ENCODE measurements around the gene LMAN2L. TPM values are rescaled to one million over a fixed set of nuclear protein-coding genes. Genes with fewer than 3 reads are reported as not detected.

The LMAN2L gene
- total and polyA plus RNA-seq, 2 donors: 10.9 to 16.0 TPM

- Histone ChIP-seq H3K4me1 (ENCODE audit: control insufficient read depth in 2 of 2, insufficient read depth in 2 of 2, low read length in 2 of 2) (peaks cover 0 to 14% of the 10 kb centered on the region in 2 donors), H3K27ac (ENCODE audit: low read depth in 1 of 2, low read length in 1 of 2) (no peak overlapping the region), H3K36me3 (ENCODE audit: control insufficient read depth in 2 of 2, insufficient read depth in 2 of 2, low read length in 1 of 2) (no peaks in the 10 kb centered on the region), H3K4me3 (ENCODE audit: low read length in 2 of 2) (no peak overlapping the region), H3K9me3 (ENCODE audit: control insufficient read depth in 2 of 2, insufficient read depth in 1 of 2, low read length in 1 of 2) (peaks cover 0 to 3% of the 10 kb centered on the region in 2 donors), H3K27me3 (ENCODE audit: control insufficient read depth in 2 of 2, insufficient read depth in 1 of 2, low read length in 1 of 2) (no peaks in the 10 kb centered on the region)
- no peak for DNase-seq (ENCODE audit: low read depth in 6 of 9, low spot score in 9 of 9)
- WGBS: 96% methylated on average over 12 of the region's 12 CpGs
These were observed 33.2 kb upstream of the LMAN2L start for GRCh38 chr2:96772903-96773671.

GRCh38 chr2:96771796-96772618, 32.1 kb upstream of the LMAN2L start:
- 97% methylated on average over 20 of the region's 20 CpGs for WGBS
- Histone ChIP-seq H3K4me1 (ENCODE audit: control insufficient read depth in 2 of 2, insufficient read depth in 2 of 2, low read length in 2 of 2) (peaks cover 0 to 14% of the 10 kb centered on the region in 2 donors), H3K27ac (ENCODE audit: low read depth in 1 of 2, low read length in 1 of 2) (no peak overlapping the region), H3K4me3 (ENCODE audit: low read length in 2 of 2) (no peak overlapping the region), H3K27me3 (ENCODE audit: control insufficient read depth in 2 of 2, insufficient read depth in 1 of 2, low read length in 1 of 2) (no peaks in the 10 kb centered on the region), H3K9me3 (ENCODE audit: control insufficient read depth in 2 of 2, insufficient read depth in 1 of 2, low read length in 1 of 2) (peaks cover 0 to 3% of the 10 kb centered on the region in 2 donors), H3K36me3 (ENCODE audit: control insufficient read depth in 2 of 2, insufficient read depth in 2 of 2, low read length in 1 of 2) (no peaks in the 10 kb centered on the region)
- DNase-seq (ENCODE audit: low read depth in 6 of 9, low spot score in 9 of 9): no peak

- no peak for DNase-seq (ENCODE audit: low read depth in 6 of 9, low spot score in 9 of 9)
- 98% methylated on average over 25 of the region's 25 CpGs for WGBS
- peaks cover 0 to 14% of the 10 kb centered on the region in 2 donors for H3K4me1 ChIP-seq (ENCODE audit: control insufficient read depth in 2 of 2, insufficient read depth in 2 of 2, low read length in 2 of 2)
These were observed 30.8 kb upstream of the LMAN2L start for GRCh38 chr2:96770442-96771202.

GRCh38 chr2:96769814-96770213, 29.9 kb upstream of the LMAN2L start:
- Histone ChIP-seq H3K4me1 (ENCODE audit: control insufficient read depth in 2 of 2, insufficient read depth in 2 of 2, low read length in 2 of 2) (peaks cover 0 to 14% of the 10 kb centered on the region in 2 donors), H3K36me3 (ENCODE audit: control insufficient read depth in 2 of 2, insufficient read depth in 2 of 2, low read length in 1 of 2) (no peaks in the 10 kb centered on the region), H3K27ac (ENCODE audit: low read depth in 1 of 2, low read length in 1 of 2) (no peak overlapping the region), H3K27me3 (ENCODE audit: control insufficient read depth in 2 of 2, insufficient read depth in 1 of 2, low read length in 1 of 2) (no peaks in the 10 kb centered on the region), H3K9me3 (ENCODE audit: control insufficient read depth in 2 of 2, insufficient read depth in 1 of 2, low read length in 1 of 2) (peaks cover 0 to 3% of the 10 kb centered on the region in 2 donors), H3K4me3 (ENCODE audit: low read length in 2 of 2) (no peak overlapping the region)
- no peak for DNase-seq (ENCODE audit: low read depth in 6 of 9, low spot score in 9 of 9)
- WGBS: 87% methylated on average over 7 of the region's 7 CpGs

More at GRCh38 chr2:96770442-96771202, 30.8 kb upstream of the LMAN2L start:
- Histone ChIP-seq H3K36me3 (ENCODE audit: control insufficient read depth in 2 of 2, insufficient read depth in 2 of 2, low read length in 1 of 2) (no peaks in the 10 kb centered on the region), H3K9me3 (ENCODE audit: control insufficient read depth in 2 of 2, insufficient read depth in 1 of 2, low read length in 1 of 2) (peaks cover 0 to 3% of the 10 kb centered on the region in 2 donors), H3K4me3 (ENCODE audit: low read length in 2 of 2) (no peak overlapping the region), H3K27me3 (ENCODE audit: control insufficient read depth in 2 of 2, insufficient read depth in 1 of 2, low read length in 1 of 2) (no peaks in the 10 kb centered on the region), H3K27ac (ENCODE audit: low read depth in 1 of 2, low read length in 1 of 2) (no peak overlapping the region)

- H3K9me3 ChIP-seq (ENCODE audit: control insufficient read depth in 2 of 2, insufficient read depth in 1 of 2, low read length in 1 of 2): peaks cover 0 to 1% of the 10 kb centered on the region in 2 donors
- peaks cover 11 to 17% of the 10 kb centered on the region in 2 donors for H3K4me1 ChIP-seq (ENCODE audit: control insufficient read depth in 2 of 2, insufficient read depth in 2 of 2, low read length in 2 of 2)
- WGBS: 89% methylated on average over 8 of the region's 8 CpGs
- H3K27ac ChIP-seq (ENCODE audit: low read depth in 1 of 2, low read length in 1 of 2): no peak overlapping the region
- DNase-seq (ENCODE audit: low read depth in 6 of 9, low spot score in 9 of 9): peak in 1 of 9 donors; percentile 10
- H3K36me3 ChIP-seq (ENCODE audit: control insufficient read depth in 2 of 2, insufficient read depth in 2 of 2, low read length in 1 of 2): no peaks in the 10 kb centered on the region
- H3K27me3 ChIP-seq (ENCODE audit: control insufficient read depth in 2 of 2, insufficient read depth in 1 of 2, low read length in 1 of 2): no peaks in the 10 kb centered on the region
- H3K4me3 ChIP-seq (ENCODE audit: low read length in 2 of 2): no peak overlapping the region
These were observed 28.3 kb upstream of the LMAN2L start for GRCh38 chr2:96768083-96768561.

GRCh38 chr2:96767135-96767871, 27.4 kb upstream of the LMAN2L start:
- Histone ChIP-seq H3K4me1 (ENCODE audit: control insufficient read depth in 2 of 2, insufficient read depth in 2 of 2, low read length in 2 of 2) (peaks cover 18 to 23% of the 10 kb centered on the region in 2 donors), H3K9me3 (ENCODE audit: control insufficient read depth in 2 of 2, insufficient read depth in 1 of 2, low read length in 1 of 2) (no peaks in the 10 kb centered on the region), H3K27ac (ENCODE audit: low read depth in 1 of 2, low read length in 1 of 2) (no peak overlapping the region), H3K36me3 (ENCODE audit: control insufficient read depth in 2 of 2, insufficient read depth in 2 of 2, low read length in 1 of 2) (no peaks in the 10 kb centered on the region), H3K27me3 (ENCODE audit: control insufficient read depth in 2 of 2, insufficient read depth in 1 of 2, low read length in 1 of 2) (no peaks in the 10 kb centered on the region), H3K4me3 (ENCODE audit: low read length in 2 of 2) (no peak overlapping the region)
- no peak for DNase-seq (ENCODE audit: low read depth in 6 of 9, low spot score in 9 of 9)
- WGBS: 98% methylated on average over 9 of the region's 9 CpGs

GRCh38 chr2:96764253-96764637, 24.4 kb upstream of the LMAN2L start:
- Histone ChIP-seq H3K4me1 (ENCODE audit: control insufficient read depth in 2 of 2, insufficient read depth in 2 of 2, low read length in 2 of 2) (peaks cover 33 to 48% of the 10 kb centered on the region in 2 donors), H3K27me3 (ENCODE audit: control insufficient read depth in 2 of 2, insufficient read depth in 1 of 2, low read length in 1 of 2) (no peaks in the 10 kb centered on the region), H3K36me3 (ENCODE audit: control insufficient read depth in 2 of 2, insufficient read depth in 2 of 2, low read length in 1 of 2) (no peaks in the 10 kb centered on the region), H3K4me3 (ENCODE audit: low read length in 2 of 2) (peak overlapping the region in 1 of 2 donors; percentile 38), H3K27ac (ENCODE audit: low read depth in 1 of 2, low read length in 1 of 2) (no peak overlapping the region), H3K9me3 (ENCODE audit: control insufficient read depth in 2 of 2, insufficient read depth in 1 of 2, low read length in 1 of 2) (no peaks in the 10 kb centered on the region)
- no peak for DNase-seq (ENCODE audit: low read depth in 6 of 9, low spot score in 9 of 9)
- 21% methylated on average over 8 of the region's 8 CpGs for WGBS

GRCh38 chr2:96763511-96764252, 23.8 kb upstream of the LMAN2L start:
- H3K9me3 ChIP-seq (ENCODE audit: control insufficient read depth in 2 of 2, insufficient read depth in 1 of 2, low read length in 1 of 2): no peaks in the 10 kb centered on the region
- WGBS: 11% methylated on average over 7 of the region's 7 CpGs
- H3K4me3 ChIP-seq (ENCODE audit: low read length in 2 of 2): peak overlapping the region; percentile 9 to 38
- H3K27ac ChIP-seq (ENCODE audit: low read depth in 1 of 2, low read length in 1 of 2): no peak overlapping the region
- peaks cover 33 to 48% of the 10 kb centered on the region in 2 donors for H3K4me1 ChIP-seq (ENCODE audit: control insufficient read depth in 2 of 2, insufficient read depth in 2 of 2, low read length in 2 of 2)
- no peaks in the 10 kb centered on the region for H3K27me3 ChIP-seq (ENCODE audit: control insufficient read depth in 2 of 2, insufficient read depth in 1 of 2, low read length in 1 of 2)
- DNase-seq (ENCODE audit: low read depth in 6 of 9, low spot score in 9 of 9): peak in 2 of 9 donors; percentile 25 to 47
- no peaks in the 10 kb centered on the region for H3K36me3 ChIP-seq (ENCODE audit: control insufficient read depth in 2 of 2, insufficient read depth in 2 of 2, low read length in 1 of 2)
